Measurements from ENCODE around the gene TOP2B. TPM values are rescaled to one million over a fixed set of nuclear protein-coding genes. Genes with fewer than 3 reads are reported as not detected.

TOP2B gene
- total RNA-seq, 2 donors from 2014 or later = 126 to 145 TPM

DNA sequence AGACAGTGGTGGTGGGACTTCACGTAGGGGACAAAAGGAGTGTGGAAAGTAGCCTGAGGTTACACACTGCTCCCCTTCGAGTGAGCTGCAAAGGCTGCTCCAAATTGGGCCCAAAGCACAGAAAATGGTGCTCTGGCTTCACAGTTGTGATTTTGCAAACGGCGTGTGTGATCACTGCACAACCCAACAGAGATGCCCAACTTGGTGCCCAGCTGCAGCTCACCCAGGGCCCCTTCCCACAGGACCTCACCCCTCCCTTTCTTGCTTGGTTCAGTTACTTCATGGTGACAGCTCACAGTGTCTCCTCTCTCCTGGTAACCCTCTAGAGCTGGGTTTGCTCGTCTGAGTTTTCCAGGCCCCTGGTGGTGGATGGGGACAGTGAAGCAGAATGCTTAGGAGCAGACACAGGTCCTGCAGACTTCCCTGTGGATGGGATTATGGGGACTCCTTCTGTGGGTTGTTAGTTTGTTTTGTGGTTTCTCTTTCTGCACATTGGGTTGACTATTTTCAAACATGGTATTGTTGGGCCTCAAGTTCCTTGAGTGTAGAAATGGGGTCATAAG lies 98.3 kb downstream of the TOP2B start:
- H3K27me3 Mint-ChIP-seq = peaks cover 0 to 2% of the 10 kb centered on the region in 2 donors
- no peaks in the 10 kb centered on the region for H3K9me3 Mint-ChIP-seq
- no peak overlapping the region for H3K4me3 Mint-ChIP-seq
- H3K36me3 Mint-ChIP-seq = no peaks in the 10 kb centered on the region
- DNase-seq (ENCODE audit: low spot score) (no peak), ATAC-seq (no peak)
- H3K4me1 Mint-ChIP-seq (ENCODE audit: low read depth in 2 of 2) = no peaks in the 10 kb centered on the region
- H3K27ac Mint-ChIP-seq = no peak overlapping the region

DNA sequence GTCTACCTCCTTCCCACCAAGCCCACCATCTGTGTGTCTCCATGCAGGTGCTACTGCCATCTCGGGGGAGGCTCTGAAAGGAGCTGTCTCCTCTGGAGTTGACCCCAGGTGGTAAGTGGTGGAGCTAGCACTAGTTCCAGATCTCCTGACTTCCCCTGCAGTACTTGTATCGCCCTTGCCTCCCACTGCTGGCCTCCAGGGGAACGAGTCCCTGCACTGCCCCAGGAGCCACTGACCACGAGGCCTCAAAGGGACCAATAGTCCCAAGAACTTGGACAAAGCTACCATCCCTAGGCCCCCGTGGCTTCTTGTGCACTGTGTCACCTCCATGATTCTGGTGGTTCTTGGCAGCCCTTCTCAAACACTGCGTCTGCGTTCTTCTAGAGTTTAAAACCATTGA lies 98.9 kb downstream of the TOP2B start:
- peaks cover 0 to 2% of the 10 kb centered on the region in 2 donors for H3K27me3 Mint-ChIP-seq
- H3K9me3 Mint-ChIP-seq = no peaks in the 10 kb centered on the region
- H3K4me1 Mint-ChIP-seq (ENCODE audit: low read depth in 2 of 2) = no peaks in the 10 kb centered on the region
- H3K27ac Mint-ChIP-seq = no peak overlapping the region
- DNase-seq (ENCODE audit: low spot score) = no peak
- H3K4me3 Mint-ChIP-seq = no peak overlapping the region
- no peak for ATAC-seq
- no peaks in the 10 kb centered on the region for H3K36me3 Mint-ChIP-seq

DNA sequence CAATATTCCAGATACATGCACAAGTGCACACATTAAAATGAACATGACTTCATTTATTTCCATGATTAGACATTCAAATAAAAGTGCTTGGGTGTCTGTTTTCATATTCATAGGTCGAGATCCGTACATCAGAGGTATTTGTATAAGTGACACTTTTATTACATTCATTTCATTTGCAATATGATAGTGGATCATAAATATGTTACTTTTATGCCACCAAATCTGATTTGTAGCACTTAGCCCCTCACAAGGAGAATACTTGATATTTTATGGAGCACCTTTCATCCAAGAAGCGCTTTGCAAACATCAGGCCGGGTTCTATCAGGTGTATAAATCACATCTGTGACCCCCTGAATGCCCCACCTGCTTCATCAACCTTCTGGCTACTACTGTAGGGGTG lies 100.6 kb downstream of the TOP2B start:
- no peaks in the 10 kb centered on the region for H3K9me3 Mint-ChIP-seq
- no peak for ATAC-seq
- H3K27ac Mint-ChIP-seq = no peak overlapping the region
- no peaks in the 10 kb centered on the region for H3K4me1 Mint-ChIP-seq (ENCODE audit: low read depth in 2 of 2)
- H3K27me3 Mint-ChIP-seq = peaks cover 0 to 2% of the 10 kb centered on the region in 2 donors
- H3K36me3 Mint-ChIP-seq = no peaks in the 10 kb centered on the region
- no peak overlapping the region for H3K4me3 Mint-ChIP-seq
- no peak for DNase-seq (ENCODE audit: low spot score)

DNA sequence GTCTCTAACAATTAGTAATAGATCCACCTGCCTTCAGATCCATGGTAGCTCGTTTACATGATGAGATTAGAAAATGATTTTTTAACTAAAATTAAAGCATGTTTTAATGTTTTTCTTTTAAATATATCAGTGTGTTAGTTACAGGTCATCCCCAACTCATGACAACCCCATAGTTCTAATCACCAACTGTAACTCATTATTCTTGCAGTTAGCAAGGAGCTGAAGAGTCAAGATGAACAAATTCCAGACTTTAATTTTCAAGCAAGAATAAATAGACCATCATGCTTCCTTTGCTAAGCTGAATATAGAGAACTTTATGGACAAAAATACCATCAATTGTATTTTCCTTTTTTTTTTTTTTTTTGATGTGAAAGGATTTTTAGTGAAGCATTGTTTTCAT lies 101.1 kb downstream of the TOP2B start:
- Mint-ChIP-seq H3K9me3 (no peaks in the 10 kb centered on the region), H3K36me3 (no peaks in the 10 kb centered on the region), H3K27me3 (peaks cover 0 to 2% of the 10 kb centered on the region in 2 donors), H3K4me3 (no peak overlapping the region), H3K27ac (no peak overlapping the region), H3K4me1 (ENCODE audit: low read depth in 2 of 2) (no peaks in the 10 kb centered on the region)
- DNase-seq (ENCODE audit: low spot score) (no peak), ATAC-seq (no peak)

DNA sequence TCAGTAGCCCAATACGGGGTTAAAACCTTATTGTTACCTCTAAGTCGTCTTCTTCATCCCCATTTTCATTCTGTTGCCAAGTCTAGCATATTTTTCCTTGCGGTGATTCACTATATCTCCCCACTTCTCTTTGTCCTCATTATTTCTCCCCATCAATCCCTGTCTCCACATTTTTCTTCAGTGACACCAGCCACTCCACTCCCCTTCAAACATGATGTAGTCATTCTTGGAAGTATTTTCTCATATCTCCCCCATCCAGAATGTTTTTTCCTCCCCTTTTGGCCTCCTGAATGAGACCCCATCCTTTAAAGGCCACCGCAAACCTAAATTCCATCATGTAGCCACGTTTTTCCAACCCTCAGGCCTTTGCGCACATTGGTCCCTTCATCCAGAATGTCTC lies 105.9 kb downstream of the TOP2B start:
- Mint-ChIP-seq H3K4me3 (no peak overlapping the region), H3K27me3 (no peaks in the 10 kb centered on the region), H3K27ac (no peak overlapping the region), H3K36me3 (no peaks in the 10 kb centered on the region), H3K4me1 (ENCODE audit: low read depth in 2 of 2) (no peaks in the 10 kb centered on the region), H3K9me3 (no peaks in the 10 kb centered on the region)
- no peak for DNase-seq (ENCODE audit: low spot score)
- ATAC-seq = no peak

DNA sequence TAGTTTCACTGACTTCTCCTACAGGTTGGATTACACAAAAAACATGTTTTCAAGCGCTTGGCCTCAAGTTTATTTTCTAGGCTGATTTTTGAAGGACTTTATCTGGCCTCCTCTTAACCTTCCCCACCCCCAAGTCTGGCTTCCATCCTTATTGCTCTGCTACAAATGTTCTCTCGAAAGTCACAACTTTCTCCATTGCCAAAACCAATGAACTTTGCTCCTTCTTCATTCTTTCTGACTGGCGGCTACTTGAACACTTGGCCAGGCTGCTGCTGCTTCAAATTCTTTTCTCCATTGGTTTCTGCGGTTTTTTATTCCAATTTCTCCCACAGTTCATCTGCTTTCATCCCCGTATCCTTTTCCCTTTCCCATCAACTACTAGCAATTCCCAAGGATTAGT lies 106.6 kb downstream of the TOP2B start:
- no peak for ATAC-seq
- Mint-ChIP-seq H3K27ac (no peak overlapping the region), H3K4me3 (no peak overlapping the region), H3K9me3 (no peaks in the 10 kb centered on the region), H3K4me1 (ENCODE audit: low read depth in 2 of 2) (no peaks in the 10 kb centered on the region), H3K27me3 (no peaks in the 10 kb centered on the region), H3K36me3 (no peaks in the 10 kb centered on the region)
- DNase-seq (ENCODE audit: low spot score) = no peak

DNA sequence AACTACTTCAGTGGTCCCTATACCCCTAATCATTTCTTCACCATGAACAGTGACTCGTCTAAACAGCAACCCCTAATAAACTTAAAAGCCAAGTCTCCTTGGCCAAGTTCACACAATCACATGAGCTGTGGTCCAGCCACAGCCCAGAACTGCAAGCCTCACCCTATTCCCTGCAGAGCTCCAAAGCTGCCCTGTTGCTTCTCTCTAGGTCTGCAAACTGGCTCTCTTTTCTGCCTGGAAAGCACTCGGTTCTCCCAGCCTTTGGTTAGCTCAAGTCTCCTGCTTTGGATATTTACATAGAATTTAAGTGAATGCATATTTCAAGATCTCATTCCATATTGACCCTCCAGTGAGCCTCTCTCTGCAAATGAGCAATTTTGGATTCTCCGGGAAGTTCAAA lies 107.0 kb downstream of the TOP2B start:
- DNase-seq (ENCODE audit: low spot score) (no peak), ATAC-seq (no peak)
- Mint-ChIP-seq H3K27ac (no peak overlapping the region), H3K27me3 (peaks cover 0 to 1% of the 10 kb centered on the region in 2 donors), H3K9me3 (no peaks in the 10 kb centered on the region), H3K4me3 (no peak overlapping the region), H3K36me3 (no peaks in the 10 kb centered on the region), H3K4me1 (ENCODE audit: low read depth in 2 of 2) (no peaks in the 10 kb centered on the region)

DNA sequence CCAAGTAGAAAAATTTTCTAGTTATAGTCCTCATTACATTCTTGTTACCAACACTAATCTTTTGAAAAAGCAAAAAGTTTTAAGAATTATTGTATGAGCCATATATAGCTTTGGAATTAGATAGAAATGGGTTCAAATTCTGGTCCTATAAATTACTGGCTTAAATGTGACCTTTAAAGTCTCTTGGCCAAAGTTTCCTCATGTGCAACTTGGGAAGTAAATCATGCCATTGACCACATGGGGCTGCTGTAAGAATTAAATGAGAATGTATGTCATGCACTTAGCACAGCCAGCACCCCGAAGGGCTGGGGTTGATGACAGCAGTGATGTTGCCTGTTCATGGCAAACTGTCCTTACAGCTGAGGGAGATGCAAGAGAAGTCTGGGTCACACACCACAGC lies 108.3 kb downstream of the TOP2B start:
- no peaks in the 10 kb centered on the region for H3K9me3 Mint-ChIP-seq
- H3K4me1 Mint-ChIP-seq (ENCODE audit: low read depth in 2 of 2) = no peaks in the 10 kb centered on the region
- DNase-seq (ENCODE audit: low spot score) (no peak), ATAC-seq (no peak)
- H3K27me3 Mint-ChIP-seq = peaks cover 0 to 6% of the 10 kb centered on the region in 2 donors
- H3K36me3 Mint-ChIP-seq = no peaks in the 10 kb centered on the region
- H3K4me3 Mint-ChIP-seq = no peak overlapping the region
- H3K27ac Mint-ChIP-seq = no peak overlapping the region

DNA sequence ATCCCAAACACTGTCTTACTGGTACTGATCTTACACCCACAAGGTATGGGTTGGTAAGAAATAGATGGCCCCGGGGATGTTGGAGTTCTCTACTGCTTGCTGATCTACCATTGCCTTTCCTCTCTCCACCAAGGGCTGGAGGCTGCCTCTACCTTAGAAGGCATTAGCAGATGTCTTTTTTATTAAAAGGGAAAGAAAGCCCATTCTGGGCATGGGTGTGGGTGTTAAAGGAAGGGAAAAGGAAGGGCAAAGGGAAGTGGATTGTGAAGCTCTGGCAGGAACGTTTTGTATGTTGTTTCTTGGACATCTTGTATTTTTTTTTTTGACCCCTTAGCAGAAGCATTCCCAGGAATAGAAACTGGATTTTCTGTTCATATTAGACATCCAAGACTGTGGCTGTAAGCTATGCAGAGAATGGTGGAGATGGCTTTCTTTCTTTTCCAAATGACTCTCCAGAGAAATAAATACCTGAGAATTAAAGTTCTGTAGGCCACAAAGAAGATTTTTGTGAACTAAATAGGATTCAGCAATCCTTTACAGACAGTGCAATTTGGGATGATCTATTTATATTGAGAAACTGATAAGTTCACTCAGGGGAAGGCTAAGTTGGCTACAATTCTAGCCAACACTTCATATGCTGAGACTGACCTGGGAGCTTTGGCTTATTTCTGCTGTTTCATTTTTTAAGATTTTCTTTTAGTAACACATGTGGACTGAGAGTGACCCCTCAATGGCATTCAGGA lies 108.8 kb downstream of the TOP2B start:
- Mint-ChIP-seq H3K4me3 (no peak overlapping the region), H3K27me3 (peaks cover 0 to 6% of the 10 kb centered on the region in 2 donors), H3K36me3 (no peaks in the 10 kb centered on the region), H3K4me1 (ENCODE audit: low read depth in 2 of 2) (no peaks in the 10 kb centered on the region), H3K27ac (no peak overlapping the region), H3K9me3 (no peaks in the 10 kb centered on the region)
- DNase-seq (ENCODE audit: low spot score) (no peak), ATAC-seq (no peak)

DNA sequence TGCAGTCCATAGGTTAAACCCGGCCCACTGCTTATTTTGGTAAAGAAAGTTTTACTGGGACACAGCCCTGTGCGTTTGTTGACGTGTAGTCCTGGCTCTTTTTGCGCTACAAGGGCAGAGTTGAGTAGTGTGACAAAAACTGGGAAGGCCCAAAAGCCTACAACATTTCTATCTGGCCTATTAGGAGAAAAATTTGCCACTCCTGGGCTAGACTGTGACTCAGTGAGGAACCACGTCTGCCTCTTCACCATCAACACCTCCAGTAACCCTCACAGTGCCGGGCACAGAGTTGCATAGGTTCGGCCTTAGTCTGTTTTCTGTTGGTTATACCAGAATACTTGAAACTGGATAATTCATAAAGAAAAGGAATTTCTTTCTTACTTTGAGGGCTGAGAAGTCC lies 110.3 kb downstream of the TOP2B start:
- Mint-ChIP-seq H3K4me1 (ENCODE audit: low read depth in 2 of 2) (no peaks in the 10 kb centered on the region), H3K9me3 (no peaks in the 10 kb centered on the region), H3K36me3 (no peaks in the 10 kb centered on the region), H3K27ac (no peak overlapping the region), H3K27me3 (peaks cover 0 to 6% of the 10 kb centered on the region in 2 donors), H3K4me3 (no peak overlapping the region)
- DNase-seq (ENCODE audit: low spot score) (no peak), ATAC-seq (no peak)

DNA sequence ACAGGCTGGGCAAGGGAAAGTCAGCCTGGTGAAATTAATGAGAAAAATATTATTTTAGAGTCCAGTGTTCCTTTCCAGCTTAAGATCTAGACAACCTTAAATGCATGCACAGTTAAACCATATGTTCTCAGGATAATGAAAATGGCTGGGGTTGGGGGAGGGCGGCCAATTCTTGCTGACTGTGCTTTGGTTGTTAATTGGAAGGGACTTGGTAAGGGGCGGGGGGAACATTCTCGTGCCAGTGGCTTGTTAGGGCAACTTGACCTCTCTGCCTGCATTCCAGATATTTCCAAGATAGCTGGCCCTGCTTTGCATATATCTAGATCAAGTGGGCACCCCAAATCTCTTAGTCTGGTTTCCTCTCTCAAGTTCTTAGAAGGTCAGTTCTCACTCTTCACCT lies 112.5 kb downstream of the TOP2B start:
- no peaks in the 10 kb centered on the region for H3K36me3 Mint-ChIP-seq
- no peak overlapping the region for H3K4me3 Mint-ChIP-seq
- H3K27ac Mint-ChIP-seq = no peak overlapping the region
- no peaks in the 10 kb centered on the region for H3K9me3 Mint-ChIP-seq
- H3K4me1 Mint-ChIP-seq (ENCODE audit: low read depth in 2 of 2) = no peaks in the 10 kb centered on the region
- H3K27me3 Mint-ChIP-seq = peaks cover 0 to 6% of the 10 kb centered on the region in 2 donors
- ATAC-seq (no peak), DNase-seq (ENCODE audit: low spot score) (no peak)

DNA sequence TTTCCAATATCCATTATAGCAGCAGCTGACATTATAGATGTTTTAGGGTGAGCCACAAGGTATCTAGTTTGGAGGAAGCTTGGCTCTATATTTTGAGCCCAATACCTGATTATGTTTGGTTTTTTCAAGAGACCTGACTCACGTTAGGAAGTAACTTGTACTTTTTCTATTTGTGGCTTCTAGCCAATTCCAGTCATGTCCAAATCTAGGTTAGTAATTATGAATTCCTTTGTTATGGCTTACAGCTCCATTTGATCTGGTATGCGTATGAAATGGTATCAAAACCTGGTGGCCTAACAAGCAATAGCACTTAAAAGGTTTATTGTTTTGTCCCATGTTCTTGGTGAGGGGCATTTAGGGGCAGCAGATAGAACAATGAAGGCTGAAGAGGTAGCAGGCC lies 115.9 kb downstream of the TOP2B start:
- DNase-seq (ENCODE audit: low spot score) = no peak
- peaks cover 4 to 6% of the 10 kb centered on the region in 2 donors for H3K27me3 Mint-ChIP-seq
- ATAC-seq = no peak
- H3K9me3 Mint-ChIP-seq = no peaks in the 10 kb centered on the region
- H3K36me3 Mint-ChIP-seq = no peaks in the 10 kb centered on the region
- no peak overlapping the region for H3K27ac Mint-ChIP-seq
- no peaks in the 10 kb centered on the region for H3K4me1 Mint-ChIP-seq (ENCODE audit: low read depth in 2 of 2)
- H3K4me3 Mint-ChIP-seq = no peak overlapping the region

DNA sequence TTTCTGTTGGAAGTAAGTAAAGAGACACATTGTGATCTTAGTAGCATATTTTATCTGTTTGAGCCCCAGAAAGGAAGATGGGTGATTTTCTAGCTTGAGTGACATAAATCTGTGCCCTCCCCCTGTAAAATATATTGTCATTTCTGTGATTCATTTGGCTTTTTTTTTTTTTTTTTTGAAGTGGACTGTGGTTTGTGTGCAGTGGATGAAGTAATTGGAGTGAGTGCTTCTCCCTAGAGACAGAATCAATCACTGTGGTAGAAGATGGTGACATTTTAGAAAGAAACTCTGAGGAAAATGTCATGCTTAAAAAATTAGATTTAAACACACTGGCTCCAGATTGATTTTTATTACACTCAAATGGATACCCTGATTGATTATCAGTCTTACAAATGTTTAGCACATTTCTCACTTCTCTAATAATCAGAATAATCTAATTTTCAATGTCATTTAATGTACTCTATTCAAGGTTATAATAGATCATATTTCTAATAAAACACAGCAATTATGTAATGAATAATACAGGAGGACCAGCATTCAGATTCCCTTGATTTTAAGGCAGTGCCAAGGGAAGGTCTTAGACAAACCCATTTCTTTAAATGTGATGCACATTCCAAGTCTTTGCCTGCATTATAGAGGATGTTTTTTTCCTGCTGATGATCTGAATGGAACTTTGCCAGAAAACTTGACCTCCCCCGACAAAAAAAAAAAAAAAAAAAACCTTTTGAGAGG lies 116.6 kb downstream of the TOP2B start:
- H3K36me3 Mint-ChIP-seq = no peaks in the 10 kb centered on the region
- peaks cover 6 to 7% of the 10 kb centered on the region in 2 donors for H3K27me3 Mint-ChIP-seq
- no peaks in the 10 kb centered on the region for H3K4me1 Mint-ChIP-seq (ENCODE audit: low read depth in 2 of 2)
- no peak for DNase-seq (ENCODE audit: low spot score)
- H3K27ac Mint-ChIP-seq = no peak overlapping the region
- no peaks in the 10 kb centered on the region for H3K9me3 Mint-ChIP-seq
- H3K4me3 Mint-ChIP-seq = no peak overlapping the region
- ATAC-seq = no peak

Measured in natural killer cell treated with Interleukin-12 subunit alpha and Interleukin-12 subunit beta and Interleukin-15 and Interleukin-18, amount 100 ng/mL, for 72 hours (primary cell).